ENCODE data around the gene ARL5B.

DNA sequence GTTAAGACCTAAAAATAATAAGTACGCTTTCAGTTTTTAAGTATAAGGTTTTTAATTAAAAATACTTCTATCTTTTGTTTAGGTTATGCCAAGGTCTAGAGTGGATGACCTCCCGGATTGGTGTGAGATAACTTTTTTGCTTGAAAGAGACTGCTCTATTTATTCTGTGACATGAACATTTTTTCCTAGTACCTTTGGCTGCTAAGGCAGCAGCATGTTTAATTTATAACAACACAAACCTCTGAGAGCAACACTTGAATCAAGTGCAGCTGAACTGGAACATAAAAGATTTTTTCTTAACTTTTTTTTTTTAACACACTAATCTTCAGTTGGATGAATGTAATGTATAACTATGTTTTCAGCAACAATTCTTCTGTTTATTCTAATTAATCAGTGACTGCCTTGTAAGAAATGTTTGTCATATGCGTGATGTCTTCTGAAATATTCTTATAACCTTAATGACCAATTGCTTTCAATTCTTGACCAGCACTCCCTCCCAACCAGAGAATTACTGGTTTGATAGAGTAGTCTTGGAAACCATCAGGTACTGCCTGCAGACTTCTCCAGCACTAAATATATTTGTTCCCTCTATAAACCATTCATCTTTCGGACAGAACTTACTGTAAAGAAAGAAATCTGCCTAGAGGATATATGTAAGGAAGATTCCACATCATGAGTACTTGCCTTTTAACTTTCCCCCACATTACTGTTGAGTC lies 16.0 kb downstream of the ARL5B start:
- TF ChIP-seq GATA2 (IDR thresholded peaks at IDR 0.05; ENCODE audit: low read depth, low read length), result no peak
- no peak for TF ChIP-seq GATA3 (IDR thresholded peaks at IDR 0.05; ENCODE audit: low read depth, low read length)

Measured in SH-SY5Y (cell line).